Measurements from ENCODE around the gene FAM120C. TPM values are rescaled to one million over a fixed set of nuclear protein-coding genes. Genes with fewer than 3 reads are reported as not detected.

FAM120C gene
- polyA plus RNA-seq, 1 experiment: 3.7 TPM

DNA sequence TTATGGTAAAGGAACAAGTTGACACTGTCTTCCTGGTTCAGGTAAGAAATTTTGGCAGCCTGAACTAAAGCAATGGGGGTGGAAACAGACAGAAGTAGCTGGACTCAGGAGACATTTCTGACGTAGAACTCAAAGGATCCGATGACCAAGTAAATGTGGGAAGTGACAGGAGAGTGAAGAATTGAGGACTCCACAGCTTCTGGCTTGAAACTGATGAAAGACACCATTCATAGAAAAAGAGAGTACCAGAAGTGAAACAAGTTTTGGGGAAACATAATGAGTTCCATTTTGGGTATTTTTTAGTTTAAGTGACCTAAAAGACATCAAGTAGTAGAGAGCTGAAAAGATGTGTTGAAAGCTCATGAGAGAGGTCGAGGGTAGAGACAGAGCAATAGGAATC lies 5.7 kb downstream of the FAM120C start:
- ChIA-PET POLR2A (no interaction called here), CTCF (no interaction called here)
- no peaks in the 10 kb centered on the region for H3K27me3 ChIP-seq (ENCODE audit: control insufficient read depth, insufficient read depth, low read length)
- 0 out of 2 replicates have a peak, but pooled peaks cover 1% of the 10 kb centered on the region for H3K36me3 ChIP-seq (ENCODE audit: control insufficient read depth, insufficient read depth, low read length)
- H3K4me3 ChIP-seq (ENCODE audit: low read depth, low read length): no peak overlapping the region
- no peak for DNase-seq (ENCODE audit: low read depth)
- TF ChIP-seq, protein P1, sequence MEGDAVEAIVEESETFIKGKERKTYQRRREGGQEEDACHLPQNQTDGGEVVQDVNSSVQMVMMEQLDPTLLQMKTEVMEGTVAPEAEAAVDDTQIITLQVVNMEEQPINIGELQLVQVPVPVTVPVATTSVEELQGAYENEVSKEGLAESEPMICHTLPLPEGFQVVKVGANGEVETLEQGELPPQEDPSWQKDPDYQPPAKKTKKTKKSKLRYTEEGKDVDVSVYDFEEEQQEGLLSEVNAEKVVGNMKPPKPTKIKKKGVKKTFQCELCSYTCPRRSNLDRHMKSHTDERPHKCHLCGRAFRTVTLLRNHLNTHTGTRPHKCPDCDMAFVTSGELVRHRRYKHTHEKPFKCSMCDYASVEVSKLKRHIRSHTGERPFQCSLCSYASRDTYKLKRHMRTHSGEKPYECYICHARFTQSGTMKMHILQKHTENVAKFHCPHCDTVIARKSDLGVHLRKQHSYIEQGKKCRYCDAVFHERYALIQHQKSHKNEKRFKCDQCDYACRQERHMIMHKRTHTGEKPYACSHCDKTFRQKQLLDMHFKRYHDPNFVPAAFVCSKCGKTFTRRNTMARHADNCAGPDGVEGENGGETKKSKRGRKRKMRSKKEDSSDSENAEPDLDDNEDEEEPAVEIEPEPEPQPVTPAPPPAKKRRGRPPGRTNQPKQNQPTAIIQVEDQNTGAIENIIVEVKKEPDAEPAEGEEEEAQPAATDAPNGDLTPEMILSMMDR (IDR thresholded peaks at IDR 0.05; ENCODE audit: insufficient read depth, low read depth, low read length): no peak

DNA sequence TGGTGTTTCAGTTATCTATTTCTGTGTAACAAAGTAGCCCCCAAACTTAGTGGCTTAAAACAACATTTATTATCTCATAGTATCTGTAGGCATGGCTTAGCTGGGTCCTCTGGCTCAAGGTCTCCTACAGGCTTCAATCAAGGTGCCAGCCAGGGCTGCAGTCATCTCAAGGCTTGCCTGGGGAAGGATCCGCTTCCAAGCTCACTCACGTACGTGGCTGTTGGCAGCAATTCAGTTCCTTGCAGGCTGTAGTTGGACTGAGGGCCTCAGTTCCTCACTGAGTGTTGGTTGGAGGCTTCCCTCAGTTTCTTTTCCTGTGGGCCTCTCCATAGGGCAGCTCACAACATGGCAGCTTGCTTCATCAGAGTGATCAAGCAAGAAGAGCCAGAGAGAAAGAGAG lies 9.3 kb downstream of the FAM120C start:
- Histone ChIP-seq H3K36me3 (ENCODE audit: control insufficient read depth, insufficient read depth, low read length) (0 out of 2 replicates have a peak, but pooled peaks cover 1% of the 10 kb centered on the region), H3K4me3 (ENCODE audit: low read depth, low read length) (no peak overlapping the region), H3K27me3 (ENCODE audit: control insufficient read depth, insufficient read depth, low read length) (no peaks in the 10 kb centered on the region)
- ChIA-PET CTCF (no interaction called here), POLR2A (no interaction called here)
- no peak for DNase-seq (ENCODE audit: low read depth)
- TF ChIP-seq, protein P1 (IDR thresholded peaks at IDR 0.05; ENCODE audit: insufficient read depth, low read depth, low read length): no peak

DNA sequence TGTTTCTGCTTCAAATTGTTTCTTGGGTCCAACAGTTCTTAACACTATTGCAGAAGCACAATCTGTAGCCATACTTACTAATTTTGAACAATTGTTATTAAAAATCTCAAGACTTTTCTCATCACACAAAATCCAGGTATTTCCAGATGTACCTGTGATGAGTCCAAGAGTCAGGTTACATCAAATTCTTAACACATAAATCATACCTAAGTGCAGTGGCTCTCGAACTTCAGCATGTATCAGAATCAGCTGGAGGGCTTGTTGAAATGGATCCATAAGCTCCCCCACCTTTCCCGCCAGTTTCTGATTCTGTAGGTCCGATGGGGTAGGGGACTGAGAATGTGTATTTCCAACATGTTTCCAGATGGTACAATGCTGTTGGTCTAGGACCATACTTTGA lies 10.6 kb downstream of the FAM120C start:
- CTCF ChIA-PET: no interaction called here
- TF ChIP-seq, protein P1 (IDR thresholded peaks at IDR 0.05; ENCODE audit: insufficient read depth, low read depth, low read length): no peak
- 0 out of 2 replicates have a peak, but pooled peaks cover 1% of the 10 kb centered on the region for H3K36me3 ChIP-seq (ENCODE audit: control insufficient read depth, insufficient read depth, low read length)
- no peak for DNase-seq (ENCODE audit: low read depth)
- H3K27me3 ChIP-seq (ENCODE audit: control insufficient read depth, insufficient read depth, low read length): no peaks in the 10 kb centered on the region
- POLR2A ChIA-PET: no interaction called here
- H3K4me3 ChIP-seq (ENCODE audit: low read depth, low read length): no peak overlapping the region

DNA sequence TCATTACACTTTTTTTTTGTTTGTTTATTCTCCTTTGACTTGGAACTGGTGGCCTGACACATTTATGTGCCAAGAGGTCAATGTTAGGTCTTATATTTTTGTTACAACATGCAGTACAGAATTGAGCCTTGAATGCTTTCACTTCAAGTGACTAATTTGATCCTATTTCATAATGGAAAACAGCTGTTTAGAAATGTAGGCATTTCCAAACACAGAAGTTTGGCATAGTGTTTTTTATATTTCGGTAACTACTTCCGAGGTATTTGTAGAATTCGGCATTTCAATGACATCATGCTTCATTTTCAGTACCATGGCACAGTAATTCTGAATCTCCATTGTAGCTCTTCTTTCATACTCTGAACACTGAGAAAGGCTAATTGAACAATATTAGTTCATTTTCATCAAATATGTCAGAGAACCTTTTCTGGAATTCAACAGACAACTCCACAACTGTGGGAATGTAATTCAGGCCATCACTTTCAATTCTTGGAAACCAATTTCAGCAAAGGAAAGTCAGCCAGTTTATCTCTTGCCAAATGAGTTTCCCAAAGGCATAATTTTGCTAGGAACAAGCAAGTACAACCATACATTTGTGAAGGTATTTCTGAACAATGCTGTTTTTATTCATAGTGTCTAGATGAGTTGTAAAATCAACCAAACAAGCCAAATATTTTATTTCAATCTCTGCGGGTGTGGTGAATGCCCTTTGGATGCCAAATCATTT lies 11.4 kb downstream of the FAM120C start:
- Histone ChIP-seq H3K27me3 (ENCODE audit: control insufficient read depth, insufficient read depth, low read length) (no peaks in the 10 kb centered on the region), H3K4me3 (ENCODE audit: low read depth, low read length) (no peak overlapping the region), H3K36me3 (ENCODE audit: control insufficient read depth, insufficient read depth, low read length) (0 out of 2 replicates have a peak, but pooled peaks cover 1% of the 10 kb centered on the region)
- CTCF ChIA-PET: no interaction called here
- POLR2A ChIA-PET: interaction anchor here (0.7 to 0.8 kb wide), 2 partner anchors 11 to 92 kb away, joined by 4 to 12 read pairs; partner anchors contain the start of gene FAM120C
- TF ChIP-seq, protein P1 (IDR thresholded peaks at IDR 0.05; ENCODE audit: insufficient read depth, low read depth, low read length): no peak
- no peak for DNase-seq (ENCODE audit: low read depth)

DNA sequence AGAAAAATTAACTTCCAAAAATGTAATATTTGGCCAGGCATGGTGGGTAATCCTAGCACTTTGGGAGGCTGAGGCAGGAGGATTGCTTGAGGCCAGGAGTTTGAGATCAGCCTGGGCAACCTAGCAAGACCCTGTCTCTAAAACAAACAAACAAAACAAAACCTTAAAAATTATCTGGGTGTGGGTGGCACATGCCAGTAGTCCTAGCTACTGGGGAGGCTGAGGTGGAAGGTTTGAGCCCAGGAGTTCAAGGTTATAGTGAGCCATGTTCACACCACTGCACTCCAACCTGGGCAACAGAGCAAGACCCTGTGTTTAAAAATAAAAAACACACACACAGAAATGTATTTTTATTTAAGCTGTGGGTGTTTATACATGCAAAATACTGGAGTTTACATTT lies 12.0 kb downstream of the FAM120C start:
- no peak for DNase-seq (ENCODE audit: low read depth)

More for the DNA sequence above, 12.0 kb downstream of the FAM120C start:
- CTCF ChIA-PET: no interaction called here
- TF ChIP-seq, protein P1 (IDR thresholded peaks at IDR 0.05; ENCODE audit: insufficient read depth, low read depth, low read length): no peak
- Histone ChIP-seq H3K27me3 (ENCODE audit: control insufficient read depth, insufficient read depth, low read length) (no peaks in the 10 kb centered on the region), H3K36me3 (ENCODE audit: control insufficient read depth, insufficient read depth, low read length) (0 out of 2 replicates have a peak, but pooled peaks cover 1% of the 10 kb centered on the region), H3K4me3 (ENCODE audit: low read depth, low read length) (no peak overlapping the region)
- POLR2A ChIA-PET: interaction anchor here (0.7 to 0.8 kb wide), 2 partner anchors 12 to 91 kb away, joined by 4 to 12 read pairs; partner anchors contain the start of gene FAM120C
